AG10803 (cell line): ENCODE results near the gene SMAD6.

Source experiments
- DNase-seq: peaks from one replicate; pipeline ENCODE4 v3.0.0; 2010; ENCODE audit warnings: low read depth
- H3K4me3 ChIP-seq: 2 replicates; pipeline ENCODE4 v1.5.1; 2011; ENCODE audit warnings: mild to moderate bottlenecking, low read length, control low read depth
- TF ChIP-seq, protein P1 (sequence below): conservative IDR thresholded peaks from 2 replicates; pipeline ENCODE4 v1.5.1; 2011; ENCODE audit warnings: mild to moderate bottlenecking, low read length, control low read depth, inconsistent platforms

The SMAD6 gene

DNA sequence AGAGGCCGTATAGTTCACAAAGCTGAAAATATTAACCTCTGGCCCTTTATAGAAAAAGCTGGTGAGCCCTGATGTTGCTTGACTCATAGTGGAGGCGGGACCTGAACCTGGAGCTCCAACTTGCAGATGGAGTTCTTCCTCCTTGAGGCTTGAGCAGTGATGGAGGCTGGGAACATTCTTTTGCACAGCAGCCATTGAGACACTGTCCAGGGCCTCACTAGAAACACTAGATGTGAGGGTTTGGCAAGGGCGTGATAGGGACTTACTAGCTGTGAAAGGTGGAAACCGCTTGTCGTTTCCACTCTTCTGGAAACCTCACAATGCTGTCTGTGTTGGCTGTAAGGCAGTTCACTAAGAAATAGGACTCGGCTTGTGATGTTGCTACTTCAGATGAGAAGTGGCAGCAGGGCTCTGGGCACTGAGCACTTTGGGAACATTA, 12.5 kb downstream of the SMAD6 start:
- TF ChIP-seq, protein P1, sequence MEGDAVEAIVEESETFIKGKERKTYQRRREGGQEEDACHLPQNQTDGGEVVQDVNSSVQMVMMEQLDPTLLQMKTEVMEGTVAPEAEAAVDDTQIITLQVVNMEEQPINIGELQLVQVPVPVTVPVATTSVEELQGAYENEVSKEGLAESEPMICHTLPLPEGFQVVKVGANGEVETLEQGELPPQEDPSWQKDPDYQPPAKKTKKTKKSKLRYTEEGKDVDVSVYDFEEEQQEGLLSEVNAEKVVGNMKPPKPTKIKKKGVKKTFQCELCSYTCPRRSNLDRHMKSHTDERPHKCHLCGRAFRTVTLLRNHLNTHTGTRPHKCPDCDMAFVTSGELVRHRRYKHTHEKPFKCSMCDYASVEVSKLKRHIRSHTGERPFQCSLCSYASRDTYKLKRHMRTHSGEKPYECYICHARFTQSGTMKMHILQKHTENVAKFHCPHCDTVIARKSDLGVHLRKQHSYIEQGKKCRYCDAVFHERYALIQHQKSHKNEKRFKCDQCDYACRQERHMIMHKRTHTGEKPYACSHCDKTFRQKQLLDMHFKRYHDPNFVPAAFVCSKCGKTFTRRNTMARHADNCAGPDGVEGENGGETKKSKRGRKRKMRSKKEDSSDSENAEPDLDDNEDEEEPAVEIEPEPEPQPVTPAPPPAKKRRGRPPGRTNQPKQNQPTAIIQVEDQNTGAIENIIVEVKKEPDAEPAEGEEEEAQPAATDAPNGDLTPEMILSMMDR = no peak
- no peak overlapping the region for H3K4me3 ChIP-seq
- DNase-seq = peak; percentile 65

DNA sequence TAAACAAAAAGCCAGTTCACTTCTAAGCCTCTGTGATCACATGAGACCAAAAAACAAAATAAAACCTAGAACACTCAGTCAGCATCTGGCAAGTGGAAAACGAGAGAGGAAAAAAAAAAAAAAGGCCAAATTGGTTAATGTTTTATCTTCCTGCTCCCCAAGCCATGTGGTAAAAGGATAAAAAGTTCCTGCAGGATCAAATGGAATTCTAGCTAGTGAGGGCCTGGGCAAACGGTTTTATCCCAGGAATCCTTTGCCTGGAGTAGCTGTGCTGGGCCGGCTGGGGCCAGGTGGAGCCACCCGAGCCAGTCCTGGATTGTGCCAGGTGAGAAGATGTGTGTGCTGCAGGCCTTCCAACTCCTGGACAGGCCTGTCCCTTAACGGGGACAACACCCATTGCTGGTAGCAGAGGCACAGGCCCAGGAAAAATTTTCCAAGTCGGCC, 13.2 kb downstream of the SMAD6 start:
- TF ChIP-seq, protein P1 = no peak
- H3K4me3 ChIP-seq = no peak overlapping the region
- no peak for DNase-seq

DNA sequence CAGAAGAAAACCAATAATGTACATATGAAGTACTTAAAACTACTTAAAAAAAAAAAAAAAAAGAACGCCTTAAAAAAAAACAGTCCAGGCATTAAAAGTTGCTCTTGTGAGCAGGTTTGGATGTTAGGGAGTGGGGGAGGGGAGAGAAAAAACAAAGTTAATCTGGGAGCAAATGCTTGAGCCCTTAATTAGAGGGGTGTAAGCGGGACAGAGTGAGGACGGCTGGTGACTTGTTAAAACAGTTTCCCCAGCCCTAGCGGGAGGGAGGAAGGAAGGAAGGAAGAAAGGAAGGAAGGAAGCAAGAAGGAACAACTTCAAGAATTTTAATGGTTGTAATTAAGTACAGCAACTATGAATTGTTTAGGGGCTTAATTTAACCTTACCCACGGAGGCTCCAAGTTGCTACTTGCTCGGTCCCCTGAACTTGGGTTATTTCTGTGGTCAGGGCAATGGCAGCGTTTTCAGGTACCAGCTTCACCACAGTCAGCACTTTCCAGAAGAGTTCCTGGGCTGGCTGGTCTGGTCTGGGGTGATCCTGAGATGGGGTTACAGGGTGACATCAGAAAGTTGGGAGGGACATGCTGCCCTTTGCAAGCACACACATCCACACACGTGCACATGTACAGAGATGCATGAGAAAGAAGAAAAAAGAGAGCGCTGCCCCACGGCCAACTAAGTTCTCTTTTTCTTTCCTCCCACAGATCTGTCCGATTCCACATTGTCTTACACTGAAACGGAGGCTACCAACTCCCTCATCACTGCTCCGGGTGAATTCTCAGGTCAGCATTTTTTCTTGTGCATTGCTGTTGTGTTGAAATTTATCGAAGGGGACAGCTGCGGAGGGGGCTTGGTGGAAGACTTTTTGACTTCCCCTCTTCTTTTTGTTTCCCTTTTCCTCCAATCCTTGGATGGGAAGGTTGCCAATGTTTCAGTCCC, 14.0 kb downstream of the SMAD6 start:
- TF ChIP-seq, protein P1 = no peak
- no peak overlapping the region for H3K4me3 ChIP-seq
- DNase-seq = no peak

DNA sequence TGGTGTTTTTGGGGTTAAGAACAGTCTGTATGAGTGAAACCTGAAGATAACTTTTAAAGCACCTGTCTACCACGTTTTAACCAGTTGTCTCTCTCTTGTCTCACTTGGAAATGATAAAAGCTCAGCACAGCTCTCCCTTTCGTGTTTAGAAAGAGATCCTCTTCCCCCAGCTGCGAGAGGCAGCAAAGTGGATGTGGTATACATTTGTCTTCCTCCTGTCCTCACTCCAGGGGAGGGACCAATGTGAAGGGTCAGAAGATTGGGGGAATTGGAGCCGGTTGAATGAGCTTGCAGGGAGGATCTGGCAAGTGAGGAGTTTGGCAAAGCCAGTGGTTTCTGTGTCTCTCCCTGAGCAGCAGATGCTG, 14.6 kb downstream of the SMAD6 start:
- DNase-seq = peak; percentile 72
- TF ChIP-seq, protein P1 = no peak
- H3K4me3 ChIP-seq = no peak overlapping the region

DNA sequence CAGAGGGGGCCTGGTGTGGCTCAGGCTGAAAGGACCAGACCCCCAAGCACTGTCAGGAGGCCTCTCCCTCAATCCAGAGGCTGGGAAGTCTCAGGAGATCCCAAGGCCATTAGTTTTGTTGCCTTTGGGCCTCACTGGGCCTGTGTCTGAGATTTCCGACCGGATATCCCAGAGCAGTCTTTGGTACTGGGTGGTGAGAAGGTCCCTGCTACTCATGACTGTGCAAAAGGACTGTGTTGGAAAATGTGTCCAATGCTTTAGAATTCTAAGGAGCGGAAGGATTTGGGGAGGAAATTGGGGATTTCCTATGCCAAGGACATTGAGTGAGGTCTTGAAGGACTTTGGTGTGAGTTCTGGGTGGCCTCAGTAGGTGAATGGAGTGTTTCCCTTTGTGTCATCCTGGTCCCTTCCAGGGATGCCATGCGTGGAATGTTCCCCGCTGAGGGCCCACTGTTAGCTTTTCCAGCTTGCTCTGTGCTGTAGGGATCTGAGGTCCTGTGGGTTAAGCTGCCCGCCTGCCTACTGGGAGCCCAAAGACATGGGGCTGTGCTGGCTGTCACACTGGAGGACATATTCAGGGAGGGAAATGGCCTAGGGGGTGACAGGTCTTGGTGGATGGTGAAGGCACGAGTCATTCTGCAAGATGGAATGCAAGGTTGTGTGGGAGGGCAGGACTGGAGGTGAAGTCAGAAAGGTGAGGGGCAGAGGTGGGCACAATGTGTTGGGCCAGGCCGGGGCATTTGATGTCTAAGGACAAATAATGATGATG, 16.4 kb downstream of the SMAD6 start:
- DNase-seq = no peak
- TF ChIP-seq, protein P1 = no peak
- H3K4me3 ChIP-seq = no peak overlapping the region

DNA sequence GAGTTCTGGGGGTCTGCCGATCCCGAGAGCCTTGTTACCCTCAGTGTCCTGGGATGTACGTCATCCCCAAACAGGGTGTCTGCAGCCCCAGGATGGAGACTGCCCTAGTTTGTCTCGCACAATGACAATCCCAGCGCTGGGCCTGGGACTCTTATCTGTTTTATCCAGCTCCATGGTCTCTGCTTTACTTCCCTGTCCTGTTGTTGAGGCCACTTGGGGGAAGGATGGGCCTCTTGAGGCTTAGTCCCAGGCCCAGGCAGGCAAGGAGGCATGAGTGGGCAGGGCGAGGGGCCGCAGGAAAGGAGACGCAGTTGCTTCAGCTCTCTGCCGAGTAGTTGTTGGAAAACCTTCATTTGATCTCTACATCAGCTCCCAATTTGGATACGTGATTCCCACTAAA, 17.4 kb downstream of the SMAD6 start:
- TF ChIP-seq, protein P1 = no peak
- no peak for DNase-seq
- H3K4me3 ChIP-seq = no peak overlapping the region
